CD8-positive, alpha-beta memory T cell (primary cell): ENCODE measurements around the gene SLC6A13. TPM values are rescaled to one million over a fixed set of nuclear protein-coding genes. Genes with fewer than 3 reads are reported as not detected.
A peak's percentile ranks its signal among the peaks of the same experiment; 100 is the strongest.
"Not testable (repeated sequence)": the region's sequence is repeated elsewhere in the genome, so short reads cannot be mapped to it uniquely, and the experiment has no call there.

Source experiments
- CTCF ChIA-PET: fragments of 350-600 bp; sonication (Branson Sonifier 250); formaldehyde crosslinking; loops from one replicate; lab custom pipeline; 2021; ENCODE audit warnings: antibody characterized with exemption; lab: Charles Lee
- POLR2A ChIA-PET: fragments of 350-600 bp; sonication (Branson Sonifier 250); formaldehyde crosslinking; loops from one replicate; lab custom pipeline; 2021; ENCODE audit warnings: antibody characterized with exemption; lab: Charles Lee
- DNase-seq, 5 donors: peaks; one replicate each; pipeline versions ENCODE4 v3.0.0 to v3.0.0-alpha.2; 2020 to 2022; ENCODE audit warnings: mixed read lengths in 1 of 5
- H3K27ac ChIP-seq: one replicate; pipeline ENCODE4 v1.7.0; 2013; ENCODE audit warnings: low read depth, mild to moderate bottlenecking, low read length, moderate library complexity
- H3K27me3 ChIP-seq: 2 replicates; pipeline ENCODE4 v1.7.0; 2013; ENCODE audit warnings: low read length, mild to moderate bottlenecking; ENCODE audit not compliant: insufficient read depth, poor library complexity, severe bottlenecking
- H3K36me3 ChIP-seq: 2 replicates; pipeline ENCODE4 v1.7.0; 2013; ENCODE audit warnings: mild to moderate bottlenecking, low read length, moderate library complexity; ENCODE audit not compliant: insufficient read depth
- H3K4me1 ChIP-seq: 2 replicates; pipeline ENCODE4 v1.7.0; 2013; ENCODE audit warnings: mild to moderate bottlenecking, low read length, moderate library complexity; ENCODE audit not compliant: insufficient read depth
- H3K4me3 ChIP-seq: 2 replicates; pipeline ENCODE4 v1.7.0; 2013; ENCODE audit warnings: mild to moderate bottlenecking, low read length
- H3K9me3 ChIP-seq: 2 replicates; pipeline ENCODE4 v1.7.0; 2013; ENCODE audit warnings: mild to moderate bottlenecking, low read length
- H3K27ac Mint-ChIP-seq, 8 donors: one replicate each; pipeline ENCODE4 v1.8.0; 2020 to 2021; ENCODE audit warnings: mixed read lengths in 8 of 8, mild to moderate bottlenecking in 6 of 8, inconsistent platforms in 3 of 8, moderate library complexity in 3 of 8
- H3K27me3 Mint-ChIP-seq, 2 donors: one replicate each; pipeline ENCODE4 v1.8.0; 2020 to 2021; ENCODE audit warnings: mixed read lengths in 2 of 2, mild to moderate bottlenecking in 1 of 2, moderate library complexity in 1 of 2
- H3K36me3 Mint-ChIP-seq, 3 donors: one replicate each; pipeline ENCODE4 v1.8.0; 2020 to 2021; ENCODE audit warnings: mixed read lengths in 3 of 3, inconsistent platforms in 1 of 3, mild to moderate bottlenecking in 1 of 3
- H3K4me1 Mint-ChIP-seq, 3 donors: one replicate each; pipeline ENCODE4 v1.8.0; 2020 to 2021; ENCODE audit warnings: mixed read lengths in 3 of 3, inconsistent platforms in 1 of 3, mild to moderate bottlenecking in 1 of 3
- H3K4me3 Mint-ChIP-seq, 7 donors: one replicate each; pipeline ENCODE4 v1.8.0; 2020 to 2021; ENCODE audit warnings: mixed read lengths in 7 of 7, mild to moderate bottlenecking in 6 of 7, moderate library complexity in 4 of 7, inconsistent platforms in 2 of 7
- H3K9me3 Mint-ChIP-seq, 5 donors: one replicate each; pipeline ENCODE4 v1.8.0; 2020 to 2022; ENCODE audit warnings: mixed read lengths in 5 of 5, mild to moderate bottlenecking in 3 of 5, moderate library complexity in 2 of 5, inconsistent platforms in 1 of 5
- polyA plus RNA-seq: library from polyadenylated mRNA; unstranded; fragments of 300-500 nt; fragmentation: Illumina TruSeq; gene quantifications from one replicate; pipeline ENCODE4 v1.2.3, GENCODE V29; 2021
- total RNA-seq, 2 experiments: library from RNA; stranded (reverse); gene quantifications; one replicate each; pipeline ENCODE4 v1.2.3, GENCODE V29; 2021

SLC6A13 gene
- total and polyA plus RNA-seq, 3 experiments from 2014 or later: 0.09 to 0.31 TPM; not detected in 1

DNA sequence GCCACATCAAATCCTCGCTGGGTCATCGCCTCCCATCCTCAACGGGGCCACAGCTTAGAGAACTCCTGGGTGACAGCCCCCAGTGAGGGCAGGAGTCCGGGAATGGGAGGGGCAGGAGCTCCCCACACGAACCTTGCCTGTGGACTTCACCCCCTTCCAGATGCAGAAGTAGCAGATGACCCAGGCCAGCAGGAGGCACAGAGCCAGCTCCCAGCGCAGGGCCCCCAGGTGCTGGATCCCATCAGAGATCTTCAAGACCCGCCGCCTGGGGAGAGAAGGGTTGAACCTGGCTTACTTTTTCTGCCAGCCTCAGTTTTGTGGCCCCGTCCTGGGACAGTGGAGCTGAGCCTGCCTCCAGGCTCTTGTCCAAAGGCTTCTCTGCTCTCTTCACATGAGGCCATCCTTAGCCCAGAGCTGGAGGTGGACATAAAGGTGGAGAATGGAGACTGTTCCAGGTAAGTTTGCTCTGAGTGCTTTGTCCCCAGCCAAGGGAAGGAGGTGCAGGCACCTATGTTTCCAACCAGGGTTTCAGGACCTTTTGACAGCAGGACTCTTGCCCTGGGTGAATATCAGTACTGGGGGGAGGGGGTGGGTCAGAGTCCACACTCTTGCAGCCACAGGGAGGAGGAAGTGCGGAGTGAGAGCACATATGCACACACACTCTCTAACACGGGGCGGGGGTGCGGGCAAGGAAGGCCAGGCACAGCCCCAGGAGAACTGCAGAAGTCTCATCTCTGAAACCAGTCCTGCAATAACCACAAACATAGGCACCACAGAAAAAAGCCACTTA lies 25.4 kb downstream of the SLC6A13 start:
- Mint-ChIP-seq H3K36me3 (peaks cover 0 to 29% (median 0%) of the 10 kb centered on the region in 3 donors), H3K9me3 (peaks cover 8 to 30% (median 23%) of the 10 kb centered on the region in 5 donors), H3K4me3 (no peak overlapping the region), H3K27ac (no peak overlapping the region), H3K27me3 (peaks cover 19 to 34% of the 10 kb centered on the region in 2 donors), H3K4me1 (no peaks in the 10 kb centered on the region)
- DNase-seq: no peak
- Histone ChIP-seq H3K4me3 (no peak overlapping the region), H3K9me3 (no peaks in the 10 kb centered on the region), H3K4me1 (no peaks in the 10 kb centered on the region), H3K27ac (no peak overlapping the region), H3K27me3 (no peaks in the 10 kb centered on the region), H3K36me3 (no peaks in the 10 kb centered on the region)
- ChIA-PET POLR2A (no interaction called here), CTCF (no interaction called here)

DNA sequence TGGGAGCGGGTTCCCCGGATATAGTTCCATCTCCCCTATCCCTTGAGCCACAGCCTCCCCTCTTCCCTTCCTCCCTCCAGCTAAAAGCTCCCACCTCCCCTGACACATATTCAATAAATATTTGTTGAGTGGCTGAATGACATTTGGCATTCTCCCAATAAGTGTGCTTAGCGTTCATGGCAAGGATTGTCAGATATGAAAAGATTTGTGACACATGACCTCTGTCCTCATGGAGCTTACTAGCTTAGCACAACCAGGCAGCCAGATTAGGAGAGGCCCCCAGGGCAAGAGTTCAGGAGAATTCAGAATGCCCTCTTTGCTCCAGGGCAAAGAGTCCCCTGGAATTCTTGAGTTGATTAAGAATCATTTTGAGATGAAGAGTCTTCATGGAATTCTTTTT lies 26.2 kb downstream of the SLC6A13 start:
- Histone ChIP-seq H3K27me3 (no peaks in the 10 kb centered on the region), H3K4me3 (no peak overlapping the region), H3K36me3 (no peaks in the 10 kb centered on the region), H3K9me3 (no peaks in the 10 kb centered on the region), H3K27ac (no peak overlapping the region), H3K4me1 (no peaks in the 10 kb centered on the region)
- Mint-ChIP-seq H3K9me3 (peaks cover 8 to 30% (median 23%) of the 10 kb centered on the region in 5 donors), H3K27ac (no peak overlapping the region), H3K4me3 (no peak overlapping the region), H3K27me3 (peaks cover 22 to 33% of the 10 kb centered on the region in 2 donors), H3K36me3 (peaks cover 0 to 26% (median 0%) of the 10 kb centered on the region in 3 donors), H3K4me1 (no peaks in the 10 kb centered on the region)
- no peak for DNase-seq
- CTCF ChIA-PET: no interaction called here
- POLR2A ChIA-PET: no interaction called here

DNA sequence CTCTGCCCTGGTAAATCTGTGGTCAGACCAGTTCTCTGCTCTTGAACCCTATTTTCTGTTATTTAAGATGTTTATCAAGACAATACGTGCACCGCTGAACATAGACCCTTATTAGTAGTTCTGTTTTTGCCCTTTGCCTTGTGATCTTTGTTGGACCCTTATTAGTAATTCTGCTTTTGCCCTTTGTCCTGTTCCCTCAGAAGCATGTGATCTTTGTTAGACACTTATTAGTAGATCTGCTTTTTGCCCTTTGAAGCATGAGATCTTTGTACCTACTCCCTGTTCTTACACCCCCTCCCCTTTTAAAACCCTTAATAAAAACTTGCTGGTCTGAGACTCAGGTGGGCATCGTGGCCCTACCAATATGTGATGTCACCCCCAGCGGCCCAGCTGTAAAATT lies 26.7 kb downstream of the SLC6A13 start:
- H3K27ac ChIP-seq, H3K4me3 ChIP-seq, H3K4me1 Mint-ChIP-seq, POLR2A ChIA-PET, H3K27ac Mint-ChIP-seq, H3K4me3 Mint-ChIP-seq, H3K36me3 ChIP-seq, H3K9me3 ChIP-seq, DNase-seq, H3K27me3 ChIP-seq, H3K4me1 ChIP-seq, CTCF ChIA-PET: not testable (repeated sequence)
- peaks cover 22 to 33% of the 10 kb centered on the region in 2 donors for H3K27me3 Mint-ChIP-seq
- H3K9me3 Mint-ChIP-seq: peaks cover 8 to 30% (median 23%) of the 10 kb centered on the region in 5 donors
- H3K36me3 Mint-ChIP-seq: peaks cover 0 to 26% (median 0%) of the 10 kb centered on the region in 3 donors

DNA sequence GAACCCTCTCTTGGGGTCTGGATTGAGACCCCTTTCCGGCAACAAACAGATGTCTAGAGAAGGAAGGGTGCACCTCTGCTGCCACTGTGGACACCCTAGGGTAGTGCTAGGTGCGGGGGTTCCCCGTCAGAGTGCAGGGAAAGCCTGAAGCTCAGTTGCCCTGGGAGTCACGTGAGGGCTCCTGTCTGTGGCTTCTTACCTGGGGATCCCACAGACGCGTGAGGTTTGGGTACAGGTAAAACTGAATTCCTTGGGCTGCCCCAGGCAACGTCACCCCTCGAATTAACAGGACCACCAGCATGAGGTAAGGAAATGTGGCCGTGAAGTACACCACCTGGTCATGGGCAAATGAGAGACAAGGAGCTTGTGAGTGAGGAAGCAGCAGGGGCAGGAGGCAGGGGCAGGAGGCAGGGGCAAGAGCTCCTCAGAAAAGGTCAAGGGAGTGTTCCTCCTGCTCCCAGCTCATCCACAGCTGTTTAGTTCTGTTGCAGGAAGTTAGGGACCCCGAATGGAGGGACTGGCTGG lies 27.7 kb downstream of the SLC6A13 start:
- no peak overlapping the region for H3K4me3 Mint-ChIP-seq
- Histone ChIP-seq H3K36me3 (no peaks in the 10 kb centered on the region), H3K27ac (no peak overlapping the region), H3K27me3 (no peaks in the 10 kb centered on the region), H3K9me3 (no peaks in the 10 kb centered on the region), H3K4me1 (no peaks in the 10 kb centered on the region), H3K4me3 (no peak overlapping the region)
- POLR2A ChIA-PET: interaction anchor here (0.6 kb wide), 1 partner anchor 8 kb away, joined by 5 read pairs; no protein-coding TSS in a partner anchor
- H3K4me1 Mint-ChIP-seq: no peaks in the 10 kb centered on the region
- no peak overlapping the region for H3K27ac Mint-ChIP-seq
- CTCF ChIA-PET: no interaction called here
- H3K9me3 Mint-ChIP-seq: peaks cover 8 to 30% (median 23%) of the 10 kb centered on the region in 5 donors
- H3K36me3 Mint-ChIP-seq: peaks cover 0 to 23% (median 0%) of the 10 kb centered on the region in 3 donors
- peaks cover 17 to 37% of the 10 kb centered on the region in 2 donors for H3K27me3 Mint-ChIP-seq
- DNase-seq: no peak

DNA sequence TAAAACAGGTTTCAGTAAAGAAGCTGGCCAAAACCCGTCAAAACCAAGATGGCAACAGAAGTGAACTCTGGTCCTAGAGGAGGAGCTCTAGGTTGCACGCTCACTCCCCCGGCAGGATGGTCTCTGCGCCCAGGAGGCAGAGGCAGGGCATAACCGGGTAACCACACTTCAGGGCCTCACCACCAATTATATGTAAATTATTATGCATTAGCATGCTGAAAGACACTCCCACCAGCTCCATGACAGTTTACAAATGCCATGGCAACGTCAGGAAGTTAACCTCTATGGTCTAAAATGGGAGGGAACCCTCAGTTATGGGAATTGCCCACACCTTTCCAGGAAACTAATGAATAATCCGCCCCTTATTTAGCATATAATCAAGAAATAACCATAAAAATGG lies 28.6 kb downstream of the SLC6A13 start:
- peaks cover 13 to 37% of the 10 kb centered on the region in 2 donors for H3K27me3 Mint-ChIP-seq
- ChIA-PET POLR2A (no interaction called here), CTCF (no interaction called here)
- no peaks in the 10 kb centered on the region for H3K4me1 Mint-ChIP-seq
- H3K36me3 Mint-ChIP-seq: peaks cover 0 to 17% (median 0%) of the 10 kb centered on the region in 3 donors
- Histone ChIP-seq H3K9me3 (no peaks in the 10 kb centered on the region), H3K4me1 (no peaks in the 10 kb centered on the region), H3K4me3 (no peak overlapping the region), H3K27ac (no peak overlapping the region), H3K27me3 (no peaks in the 10 kb centered on the region), H3K36me3 (no peaks in the 10 kb centered on the region)
- H3K9me3 Mint-ChIP-seq: peaks cover 8 to 30% (median 20%) of the 10 kb centered on the region in 5 donors
- H3K4me3 Mint-ChIP-seq: no peak overlapping the region
- H3K27ac Mint-ChIP-seq: no peak overlapping the region
- DNase-seq: no peak

DNA sequence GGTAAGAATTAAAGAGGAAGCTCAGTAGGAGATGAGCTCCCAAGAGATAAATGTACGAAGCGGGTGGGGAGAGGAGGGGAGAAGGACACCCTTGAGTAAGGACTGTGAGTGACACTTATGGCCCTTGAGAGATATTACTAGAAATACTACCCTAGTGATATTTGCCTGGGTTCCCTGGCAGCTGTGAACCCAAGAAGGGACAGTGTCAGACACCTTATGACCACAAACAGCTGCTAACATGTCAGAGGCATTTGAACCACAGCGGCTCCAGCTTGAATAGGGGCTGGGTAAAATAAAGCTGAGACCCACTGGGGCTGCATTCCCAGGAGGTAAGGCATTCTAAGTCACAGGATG lies 29.0 kb downstream of the SLC6A13 start:
- Histone ChIP-seq H3K4me3 (no peak overlapping the region), H3K4me1 (no peaks in the 10 kb centered on the region), H3K9me3 (no peaks in the 10 kb centered on the region), H3K36me3 (no peaks in the 10 kb centered on the region), H3K27me3 (no peaks in the 10 kb centered on the region), H3K27ac (no peak overlapping the region)
- H3K4me3 Mint-ChIP-seq: no peak overlapping the region
- H3K9me3 Mint-ChIP-seq: peaks cover 8 to 30% (median 20%) of the 10 kb centered on the region in 5 donors
- H3K36me3 Mint-ChIP-seq: peaks cover 0 to 17% (median 0%) of the 10 kb centered on the region in 3 donors
- CTCF ChIA-PET: no interaction called here
- DNase-seq: no peak
- no peaks in the 10 kb centered on the region for H3K4me1 Mint-ChIP-seq
- POLR2A ChIA-PET: no interaction called here
- H3K27ac Mint-ChIP-seq: peak overlapping the region in 1 of 8 donors; percentile 29
- H3K27me3 Mint-ChIP-seq: peaks cover 14 to 36% of the 10 kb centered on the region in 2 donors

DNA sequence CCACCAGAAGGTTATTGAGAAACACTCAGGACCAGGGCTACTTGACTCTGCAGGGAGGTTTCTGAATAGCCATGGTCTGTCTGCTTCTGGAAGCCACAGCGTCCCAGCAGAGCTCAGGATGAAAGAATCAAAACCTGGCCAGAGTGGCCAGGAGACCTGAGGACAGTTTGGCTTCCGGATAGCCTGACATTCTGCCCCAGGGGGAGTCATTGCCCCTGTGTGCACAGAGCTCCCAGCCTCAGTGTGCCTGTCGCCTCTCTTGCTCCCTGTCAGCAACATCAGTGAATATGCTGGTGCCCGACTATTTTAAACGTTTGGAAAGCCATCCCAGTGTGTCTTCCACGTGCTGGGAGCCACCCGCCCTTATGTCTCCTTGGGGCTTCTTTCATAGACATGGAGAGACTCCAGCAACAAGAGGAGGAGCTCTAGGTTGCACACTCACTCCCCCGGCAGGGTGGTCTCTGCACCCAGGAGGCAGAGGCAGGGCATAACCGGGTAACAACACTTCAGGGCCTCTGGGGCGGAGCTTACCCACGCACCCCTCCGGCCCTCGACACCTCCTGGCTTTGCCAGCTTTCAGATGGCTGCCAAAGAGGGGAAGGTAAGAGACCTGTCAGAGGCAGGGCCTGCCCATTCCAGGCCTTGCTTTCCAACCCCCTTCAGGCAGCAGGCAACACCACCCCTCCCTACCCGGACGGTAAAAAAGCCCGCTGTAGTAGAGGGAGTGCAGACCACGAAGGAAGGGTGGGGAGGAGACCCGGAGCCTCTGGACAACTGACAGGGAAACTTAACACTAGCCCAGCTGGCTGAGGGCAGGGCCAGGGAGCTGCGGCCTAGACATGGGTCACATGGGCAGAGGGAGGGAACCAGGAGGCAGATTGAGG lies 29.7 kb downstream of the SLC6A13 start:
- POLR2A ChIA-PET: no interaction called here

More for the DNA sequence above, 29.7 kb downstream of the SLC6A13 start:
- no peak for DNase-seq
- no peaks in the 10 kb centered on the region for H3K9me3 ChIP-seq
- Mint-ChIP-seq H3K4me3 (no peak overlapping the region), H3K27me3 (peaks cover 11 to 30% of the 10 kb centered on the region in 2 donors), H3K36me3 (peaks cover 0 to 13% (median 0%) of the 10 kb centered on the region in 3 donors), H3K9me3 (peaks cover 8 to 25% (median 17%) of the 10 kb centered on the region in 5 donors), H3K27ac (peak overlapping the region in 1 of 8 donors; percentile 29), H3K4me1 (no peaks in the 10 kb centered on the region)
- H3K27me3 ChIP-seq: no peaks in the 10 kb centered on the region
- H3K4me1 ChIP-seq: no peaks in the 10 kb centered on the region
- no peak overlapping the region for H3K4me3 ChIP-seq
- no peaks in the 10 kb centered on the region for H3K36me3 ChIP-seq
- CTCF ChIA-PET: no interaction called here
- H3K27ac ChIP-seq: no peak overlapping the region
